Stimulated activated CD8-positive, alpha-beta memory T cell treated with anti-CD3 and anti-CD28 coated beads, Interleukin-15, amount 100 ng/mL, for 4 hours (primary cell): ENCODE results near the gene AGAP1.

Experiments
- DNase-seq, 2 donors: peaks; one replicate each; pipeline ENCODE4 v3.0.0-alpha.2; 2020; ENCODE audit warnings: low read depth in 2 of 2

Gene AGAP1

DNA sequence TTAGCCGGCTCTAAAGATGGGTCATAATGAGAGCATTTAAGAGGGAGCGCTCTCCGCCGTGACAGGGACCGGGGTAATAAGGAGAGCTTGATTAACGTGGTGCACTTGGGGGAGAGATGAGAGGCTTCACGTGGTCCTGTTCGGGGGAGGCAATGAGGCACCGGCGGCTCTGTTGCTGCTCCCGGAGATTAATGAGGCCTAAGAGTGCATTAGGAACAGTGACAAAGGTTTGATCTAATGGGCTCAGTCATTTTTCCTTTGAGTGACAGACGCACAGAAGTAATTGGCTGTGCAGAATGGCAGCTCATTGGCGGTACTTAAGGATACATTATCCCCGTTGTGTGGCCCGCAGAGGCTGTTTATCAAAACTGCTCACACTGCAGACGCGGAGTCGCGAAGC lies 423.7 kb downstream of the AGAP1 start:
- DNase-seq, result no peak

- DNase-seq, result no peak
Observed at GRCh38 chr2:235918876-235919275, 425.0 kb downstream of the AGAP1 start.

- no peak for DNase-seq
Observed at GRCh38 chr2:235920216-235920865, 426.5 kb downstream of the AGAP1 start.

GRCh38 chr2:235921508-235922191 lies 427.8 kb downstream of the AGAP1 start:
- DNase-seq, result no peak

DNA sequence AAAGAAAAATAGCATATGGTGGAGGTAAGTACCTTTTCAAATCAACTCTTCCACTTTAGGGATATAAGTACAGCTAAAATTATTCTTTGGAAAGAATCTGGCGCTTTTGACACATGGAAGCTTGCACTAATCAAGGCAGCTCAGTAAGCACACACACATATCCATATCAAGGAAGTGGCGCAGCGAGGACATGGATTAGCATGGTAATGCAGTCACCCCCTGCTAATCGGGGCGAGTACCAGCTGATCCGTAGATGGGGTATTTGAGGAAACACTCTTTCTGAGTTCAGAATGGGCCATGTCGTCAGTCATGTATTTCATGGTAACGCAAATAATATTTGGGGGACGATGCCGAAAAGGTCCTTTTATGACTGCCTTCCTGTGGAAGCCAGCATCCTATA lies 429.0 kb downstream of the AGAP1 start:
- no peak for DNase-seq

DNA sequence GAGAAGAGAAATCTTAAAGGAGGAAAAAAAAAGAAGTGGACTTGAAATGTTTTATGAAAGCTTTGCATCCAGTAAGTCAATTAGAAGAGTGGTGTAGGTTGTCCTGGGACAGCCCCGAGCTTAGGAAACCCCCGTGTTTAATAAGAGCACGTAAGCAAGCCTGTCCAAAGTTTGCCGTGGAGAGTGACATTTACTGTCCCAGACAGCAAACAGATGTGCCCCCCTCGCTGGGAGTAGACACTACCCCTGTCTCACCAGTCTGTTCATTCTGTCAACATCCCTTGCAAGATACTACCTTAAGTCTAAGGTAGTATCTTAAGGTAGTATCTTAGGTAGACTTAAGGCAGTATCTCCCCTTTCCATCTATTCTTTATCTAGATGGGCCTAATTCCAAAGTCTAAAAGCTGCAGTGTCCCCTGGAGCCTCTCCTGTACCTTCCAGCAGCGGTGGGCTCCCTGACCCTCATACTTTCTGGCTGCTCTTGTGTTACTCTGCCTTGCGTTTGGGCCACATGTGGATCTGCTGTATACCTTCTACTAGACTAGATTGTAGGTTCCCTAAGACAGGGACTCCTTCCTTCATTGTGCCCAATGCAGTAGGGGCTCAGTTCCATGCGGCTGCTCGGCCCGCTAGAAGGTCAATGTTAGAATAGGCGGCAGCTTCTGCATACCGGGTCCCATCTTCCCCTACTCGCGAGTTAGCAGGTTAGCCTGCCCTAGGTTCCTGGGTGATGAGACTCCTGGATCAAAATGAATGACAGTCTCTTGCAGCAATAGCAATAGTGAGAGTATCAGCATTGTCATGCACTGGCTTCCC lies 430.2 kb downstream of the AGAP1 start:
- no peak for DNase-seq

GRCh38 chr2:235924675-235925063 lies 430.8 kb downstream of the AGAP1 start:
- no peak for DNase-seq

DNA sequence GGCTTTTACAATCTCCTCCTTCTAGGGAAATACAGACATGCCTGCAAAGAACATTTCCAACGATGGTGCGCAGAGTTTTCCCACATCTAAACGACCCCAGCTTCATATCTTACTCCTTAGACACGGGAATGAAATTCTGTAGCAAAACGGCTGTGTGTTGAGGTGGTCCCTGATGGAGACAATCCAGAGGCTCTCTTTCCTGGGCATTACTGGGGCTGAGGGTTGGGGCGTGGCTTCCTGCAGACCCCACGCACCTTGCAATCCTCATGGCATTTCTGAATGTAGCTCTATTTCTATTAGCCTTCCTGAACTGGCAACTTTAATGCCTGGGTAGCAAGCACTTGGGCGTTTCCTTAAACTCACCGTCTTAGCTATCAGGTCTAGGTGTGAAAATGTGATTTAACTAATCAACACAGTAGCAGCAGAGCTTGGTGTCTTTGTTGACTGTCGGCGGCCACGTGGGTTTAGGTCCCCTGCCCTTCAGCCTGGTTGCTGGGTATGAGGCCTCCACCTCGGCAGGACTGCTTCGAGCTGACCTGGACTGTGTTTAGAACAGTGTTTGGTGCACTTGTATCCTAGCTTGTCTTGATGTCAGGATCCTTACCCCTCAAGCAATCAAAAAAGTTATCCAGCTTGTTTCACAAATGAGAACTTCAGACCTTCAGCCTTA lies 431.5 kb downstream of the AGAP1 start:
- no peak for DNase-seq

DNA sequence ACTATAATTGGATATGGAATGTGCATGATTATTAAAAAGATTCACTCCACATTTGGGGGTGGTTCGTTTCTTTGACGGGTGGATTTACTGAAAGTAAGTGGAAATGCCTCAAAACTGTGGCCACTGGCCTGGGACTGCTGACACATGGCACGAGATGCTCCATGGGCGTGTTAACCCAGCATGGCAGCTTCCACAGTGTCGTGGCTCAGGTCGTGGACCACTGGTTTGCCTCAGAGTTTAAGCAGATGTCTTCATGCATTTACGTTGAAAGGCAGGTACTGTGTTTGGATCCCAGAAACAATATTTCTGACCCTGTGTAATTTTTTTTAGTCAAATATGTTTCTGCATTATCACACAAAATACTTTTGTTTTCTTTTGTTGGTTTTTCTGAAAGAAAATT lies 432.4 kb downstream of the AGAP1 start:
- no peak for DNase-seq

- no peak for DNase-seq
Observed at GRCh38 chr2:235928751-235929370, 435.0 kb downstream of the AGAP1 start.

GRCh38 chr2:235930701-235931100 lies 436.9 kb downstream of the AGAP1 start:
- DNase-seq, result no peak

GRCh38 chr2:235931676-235932075 lies 437.8 kb downstream of the AGAP1 start:
- DNase-seq, result no peak

- DNase-seq, result no peak
Observed at GRCh38 chr2:235934059-235934773, 440.4 kb downstream of the AGAP1 start.

DNA sequence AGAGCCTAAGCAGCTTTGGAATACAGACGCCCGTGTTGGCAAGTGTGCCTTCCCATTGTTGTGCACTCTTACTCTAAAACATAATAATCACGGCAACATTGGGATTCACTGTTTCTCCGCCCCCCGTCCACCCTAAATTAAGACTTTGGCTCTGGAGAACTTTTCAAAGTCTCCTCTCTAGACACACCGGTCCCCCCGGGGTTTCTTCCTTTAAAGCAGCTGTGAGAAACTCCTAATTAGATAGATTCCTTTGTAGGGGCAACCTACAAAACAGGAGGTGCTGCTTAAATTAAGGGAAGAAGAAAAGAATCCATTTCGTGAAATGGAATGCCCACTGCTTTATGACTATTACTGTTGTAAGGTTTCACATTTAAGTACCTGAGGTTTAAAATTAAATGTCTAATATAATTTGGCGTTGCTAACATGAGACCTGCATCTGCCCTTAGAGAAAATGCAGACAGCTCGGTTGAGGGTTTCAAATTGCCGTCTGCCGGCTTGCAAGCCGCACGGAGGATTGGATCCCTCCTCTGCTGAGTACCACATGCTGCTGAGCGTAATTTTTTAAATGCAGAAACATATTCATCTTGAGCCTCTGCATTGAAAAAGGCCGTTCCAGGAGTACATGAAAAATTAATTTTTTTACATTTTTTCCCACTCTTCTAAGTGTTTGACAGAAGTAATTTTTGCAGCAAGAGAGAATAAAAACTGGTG lies 441.1 kb downstream of the AGAP1 start:
- DNase-seq, result no peak

GRCh38 chr2:235935773-235936172 lies 441.9 kb downstream of the AGAP1 start:
- no peak for DNase-seq

DNA sequence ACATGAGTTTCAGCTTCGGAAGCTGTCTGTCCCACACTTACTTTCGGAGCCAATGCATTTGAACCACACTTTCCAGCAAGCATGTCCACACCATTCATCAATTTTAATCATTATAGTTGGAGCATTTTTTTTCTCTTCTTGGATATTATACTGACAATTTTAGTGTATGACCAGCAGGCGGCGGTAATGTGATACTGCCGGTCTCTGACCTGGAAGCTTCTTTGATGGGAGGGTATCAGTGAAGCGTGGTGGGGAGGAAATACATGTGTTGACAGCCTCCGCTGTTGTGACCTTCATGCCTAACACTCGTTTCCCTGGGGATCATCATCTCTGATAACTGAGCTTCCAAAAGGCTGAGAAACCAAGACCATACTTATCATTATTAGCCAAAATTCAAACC lies 442.6 kb downstream of the AGAP1 start:
- DNase-seq, result no peak

DNA sequence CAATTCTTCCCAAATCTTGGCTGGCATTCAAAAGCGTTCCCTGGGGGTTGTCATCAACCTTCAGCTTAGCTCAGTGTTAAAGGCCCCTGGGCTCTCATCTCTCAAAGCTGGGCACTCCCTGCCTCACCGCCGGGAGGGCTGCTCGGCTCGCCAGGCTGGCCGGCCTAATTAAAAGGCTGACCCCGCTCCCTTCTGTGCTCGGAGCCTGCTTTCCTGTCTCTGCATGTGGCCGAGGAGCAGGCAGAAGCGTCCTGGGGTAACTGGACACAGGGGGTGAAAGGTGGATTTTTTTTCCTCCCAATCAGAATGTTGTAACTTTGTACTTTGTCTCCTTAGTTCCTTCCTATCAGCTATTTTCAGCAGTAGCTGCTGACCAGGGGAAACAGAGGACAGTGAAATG lies 443.2 kb downstream of the AGAP1 start:
- DNase-seq, result no peak

DNA sequence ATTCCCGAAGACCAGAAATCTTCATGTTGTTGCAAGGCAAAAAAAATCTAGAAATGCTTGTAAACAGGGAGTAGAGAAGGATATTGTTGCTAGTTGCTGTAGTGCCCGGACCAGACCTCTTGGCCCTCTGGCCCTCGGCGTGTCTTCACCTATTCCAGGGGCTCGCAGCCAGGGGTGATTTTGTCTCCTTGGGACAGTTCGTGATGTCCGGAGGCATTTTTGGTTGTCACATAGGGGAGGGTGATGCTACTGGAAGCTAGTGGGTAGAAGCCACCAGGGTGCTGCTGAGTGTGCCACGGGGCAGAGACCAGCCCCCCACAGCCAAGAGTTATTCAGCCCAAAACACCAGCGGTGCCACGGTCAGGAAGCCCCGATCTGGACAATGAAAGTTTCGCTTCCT lies 443.7 kb downstream of the AGAP1 start:
- DNase-seq, result no peak

GRCh38 chr2:235937936-235938335 lies 444.1 kb downstream of the AGAP1 start:
- no peak for DNase-seq

DNA sequence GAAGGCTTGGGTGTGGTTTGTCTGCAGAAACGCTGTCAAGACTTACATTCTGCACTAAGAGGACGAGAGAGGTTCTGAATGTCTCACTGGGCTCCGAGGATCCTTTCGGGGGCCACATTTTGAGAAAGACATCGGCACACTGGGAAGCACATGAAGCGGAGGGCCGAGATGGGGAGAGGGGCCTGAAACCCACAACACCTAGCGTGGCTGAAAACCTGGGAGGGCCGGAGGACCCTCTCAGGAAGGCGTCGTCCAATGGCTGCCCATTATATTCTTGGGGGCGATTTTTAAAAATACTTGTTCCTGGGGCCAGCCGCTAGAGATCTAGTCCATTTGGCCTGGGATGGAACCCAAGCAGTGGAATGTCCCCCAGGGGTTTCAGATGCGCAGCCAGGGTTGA lies 444.8 kb downstream of the AGAP1 start:
- no peak for DNase-seq

DNA sequence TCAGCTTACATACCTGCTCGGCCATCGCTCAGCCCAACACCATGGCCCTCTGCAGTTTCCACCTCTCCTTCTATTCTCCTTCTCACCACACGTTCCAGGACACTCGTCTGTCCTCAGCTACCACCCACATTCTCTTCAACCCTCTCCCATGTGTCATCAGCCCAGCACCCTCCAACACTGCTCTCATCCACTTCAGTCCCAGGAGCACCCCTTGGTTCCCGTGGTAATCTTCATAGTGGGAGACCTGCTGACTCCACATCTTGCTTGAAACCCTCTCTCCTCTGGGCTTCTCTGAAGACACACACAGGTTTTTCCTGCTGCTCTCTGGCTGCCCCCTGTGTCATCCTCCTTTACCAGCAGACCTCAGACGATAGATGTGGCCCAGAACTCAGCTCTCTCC lies 445.6 kb downstream of the AGAP1 start:
- DNase-seq, result no peak
